Right atrium auricular region (tissue), 2 donors: ENCODE results near the gene MINDY3. TPM values are rescaled to one million over a fixed set of nuclear protein-coding genes. Genes with fewer than 3 reads are reported as not detected.

Source experiments
- DNase-seq: peaks from one replicate; pipeline ENCODE4 v3.0.0-alpha.2; 2019; ENCODE audit warnings: low spot score
- H3K27ac ChIP-seq, 2 donors: fragments of 200-600 bp; sonication (generic); 1 replicate in 1 of 2; 2 replicates in 1 of 2; pipeline ENCODE4 v1.5.1; 2016 to 2019
- H3K27me3 ChIP-seq, 2 donors: fragments of 200-600 bp; sonication (generic); one replicate each; pipeline versions ENCODE4 v1.5.1 to v1.6.0; 2017 to 2019
- H3K36me3 ChIP-seq: fragments of 200-600 bp; sonication (generic); one replicate; pipeline ENCODE4 v1.5.1; 2016
- H3K4me1 ChIP-seq, 2 donors: fragments of 200-600 bp; sonication (generic); one replicate each; pipeline versions ENCODE4 v1.5.1 to v1.6.0; 2017 to 2019
- H3K4me3 ChIP-seq, 2 donors: fragments of 200-600 bp; sonication (generic); 1 replicate in 1 of 2; 2 replicates in 1 of 2; pipeline ENCODE4 v1.5.1; 2017 to 2019; ENCODE audit warnings: mild to moderate bottlenecking in 1 of 2, moderate library complexity in 1 of 2
- H3K9me3 ChIP-seq, 2 donors: fragments of 200-600 bp; sonication (generic); one replicate each; pipeline ENCODE4 v1.5.1; 2019
- CTCF ChIP-seq, 2 donors: fragments of 200-600 bp; sonication (generic); IDR thresholded peaks; one replicate each; pipeline ENCODE4 v1.5.1; 2019; ENCODE audit warnings: antibody characterized with exemption in 2 of 2
- total RNA-seq, 2 donors: library from RNA; depleted of rRNA; stranded (reverse); fragments of >200 nt; gene quantifications; one replicate each; pipeline ENCODE4 v1.1.0, GENCODE V29; 2016

Gene MINDY3
- total RNA-seq, 2 donors from 2014 or later, result 15.1 to 15.3 TPM

GRCh38 chr10:15844517-15844916 lies 15.8 kb downstream of the MINDY3 start:
- no peak for DNase-seq
- peaks cover 0 to 13% of the 10 kb centered on the region in 2 donors for H3K4me1 ChIP-seq
- no peak overlapping the region for H3K4me3 ChIP-seq
- no peaks in the 10 kb centered on the region for H3K27me3 ChIP-seq
- no peak for TF ChIP-seq CTCF (IDR thresholded peaks at IDR 0.05)
- H3K36me3 ChIP-seq, result no peaks in the 10 kb centered on the region
- H3K27ac ChIP-seq, result no peak overlapping the region
- no peaks in the 10 kb centered on the region for H3K9me3 ChIP-seq

- H3K27me3 ChIP-seq, result no peaks in the 10 kb centered on the region
- peaks cover 0 to 13% of the 10 kb centered on the region in 2 donors for H3K4me1 ChIP-seq
- H3K36me3 ChIP-seq, result no peaks in the 10 kb centered on the region
- no peak for DNase-seq
- no peaks in the 10 kb centered on the region for H3K9me3 ChIP-seq
- no peak overlapping the region for H3K4me3 ChIP-seq
- H3K27ac ChIP-seq, result no peak overlapping the region
- no peak for TF ChIP-seq CTCF (IDR thresholded peaks at IDR 0.05)
Observed at GRCh38 chr10:15843695-15844094, 16.6 kb downstream of the MINDY3 start.

GRCh38 chr10:15842556-15843169 lies 17.6 kb downstream of the MINDY3 start:
- Histone ChIP-seq H3K4me3 (no peak overlapping the region), H3K9me3 (no peaks in the 10 kb centered on the region), H3K27ac (no peak overlapping the region), H3K36me3 (no peaks in the 10 kb centered on the region), H3K27me3 (no peaks in the 10 kb centered on the region), H3K4me1 (peaks cover 0 to 13% of the 10 kb centered on the region in 2 donors)
- DNase-seq, result no peak
- TF ChIP-seq CTCF (IDR thresholded peaks at IDR 0.05), result no peak

- Histone ChIP-seq H3K27ac (no peak overlapping the region), H3K4me3 (no peak overlapping the region), H3K9me3 (no peaks in the 10 kb centered on the region), H3K4me1 (peaks cover 0 to 13% of the 10 kb centered on the region in 2 donors), H3K27me3 (no peaks in the 10 kb centered on the region), H3K36me3 (no peaks in the 10 kb centered on the region)
- DNase-seq, result no peak
- no peak for TF ChIP-seq CTCF (IDR thresholded peaks at IDR 0.05)
Observed at GRCh38 chr10:15841696-15842095, 18.6 kb downstream of the MINDY3 start.

GRCh38 chr10:15836807-15837206 lies 23.5 kb downstream of the MINDY3 start:
- Histone ChIP-seq H3K36me3 (no peaks in the 10 kb centered on the region), H3K27me3 (no peaks in the 10 kb centered on the region), H3K4me3 (no peak overlapping the region), H3K4me1 (peaks cover 0 to 3% of the 10 kb centered on the region in 2 donors), H3K27ac (no peak overlapping the region), H3K9me3 (no peaks in the 10 kb centered on the region)
- no peak for TF ChIP-seq CTCF (IDR thresholded peaks at IDR 0.05)
- no peak for DNase-seq

- no peak overlapping the region for H3K4me3 ChIP-seq
- H3K36me3 ChIP-seq, result no peaks in the 10 kb centered on the region
Observed at GRCh38 chr10:15829495-15829894, 30.8 kb downstream of the MINDY3 start.

More at GRCh38 chr10:15829495-15829894, 30.8 kb downstream of the MINDY3 start:
- H3K27me3 ChIP-seq, result no peaks in the 10 kb centered on the region
- H3K9me3 ChIP-seq, result no peaks in the 10 kb centered on the region
- no peaks in the 10 kb centered on the region for H3K4me1 ChIP-seq
- TF ChIP-seq CTCF (IDR thresholded peaks at IDR 0.05), result no peak
- H3K27ac ChIP-seq, result no peak overlapping the region
- no peak for DNase-seq
